Activated CD4-positive, alpha-beta T cell treated with anti-CD3 and anti-CD28 coated beads for 4 hours (primary cell): ENCODE measurements around the gene CTNNA1.
"Not testable (repeated sequence)": the region's sequence is repeated elsewhere in the genome, so short reads cannot be mapped to it uniquely, and the experiment has no call there.

Source experiments
- DNase-seq, 2 donors: peaks; one replicate each; pipeline ENCODE4 v3.0.0-alpha.2; 2020

Gene CTNNA1, protein sequence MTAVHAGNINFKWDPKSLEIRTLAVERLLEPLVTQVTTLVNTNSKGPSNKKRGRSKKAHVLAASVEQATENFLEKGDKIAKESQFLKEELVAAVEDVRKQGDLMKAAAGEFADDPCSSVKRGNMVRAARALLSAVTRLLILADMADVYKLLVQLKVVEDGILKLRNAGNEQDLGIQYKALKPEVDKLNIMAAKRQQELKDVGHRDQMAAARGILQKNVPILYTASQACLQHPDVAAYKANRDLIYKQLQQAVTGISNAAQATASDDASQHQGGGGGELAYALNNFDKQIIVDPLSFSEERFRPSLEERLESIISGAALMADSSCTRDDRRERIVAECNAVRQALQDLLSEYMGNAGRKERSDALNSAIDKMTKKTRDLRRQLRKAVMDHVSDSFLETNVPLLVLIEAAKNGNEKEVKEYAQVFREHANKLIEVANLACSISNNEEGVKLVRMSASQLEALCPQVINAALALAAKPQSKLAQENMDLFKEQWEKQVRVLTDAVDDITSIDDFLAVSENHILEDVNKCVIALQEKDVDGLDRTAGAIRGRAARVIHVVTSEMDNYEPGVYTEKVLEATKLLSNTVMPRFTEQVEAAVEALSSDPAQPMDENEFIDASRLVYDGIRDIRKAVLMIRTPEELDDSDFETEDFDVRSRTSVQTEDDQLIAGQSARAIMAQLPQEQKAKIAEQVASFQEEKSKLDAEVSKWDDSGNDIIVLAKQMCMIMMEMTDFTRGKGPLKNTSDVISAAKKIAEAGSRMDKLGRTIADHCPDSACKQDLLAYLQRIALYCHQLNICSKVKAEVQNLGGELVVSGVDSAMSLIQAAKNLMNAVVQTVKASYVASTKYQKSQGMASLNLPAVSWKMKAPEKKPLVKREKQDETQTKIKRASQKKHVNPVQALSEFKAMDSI

GRCh38 chr5:138752951-138753793 lies at the start of gene CTNNA1:
Gene CTNNA1, plus strand, starts transcription at chr5:138753425. Its CDS starts 28,500 bp downstream, at chr5:138781925.
- DNase-seq, result peak; percentile 67 to 71

DNA sequence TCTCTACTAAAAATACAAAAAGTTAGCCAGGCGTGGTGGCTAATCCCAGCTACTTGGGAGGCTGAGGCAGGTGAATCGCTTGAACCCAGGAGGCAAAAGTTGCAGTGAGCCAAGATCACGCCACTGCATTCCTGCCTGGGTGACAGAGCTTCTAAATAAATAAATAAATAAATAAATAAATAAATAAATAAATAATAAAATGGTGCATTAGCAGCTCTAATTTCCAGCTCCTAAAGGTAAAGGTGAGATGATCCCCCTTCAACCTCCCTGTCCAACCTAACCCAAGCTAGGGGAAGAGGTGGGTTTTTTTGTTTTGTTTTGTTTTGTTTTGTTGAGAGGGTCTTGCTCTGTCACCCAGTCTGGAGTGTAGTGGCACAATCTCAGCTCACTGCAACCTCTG lies 49.4 kb upstream of the CTNNA1 start:
- DNase-seq, result not testable (repeated sequence)

GRCh38 chr5:138705007-138705406 lies 48.2 kb upstream of the CTNNA1 start:
- no peak for DNase-seq

- no peak for DNase-seq
These were observed 47.7 kb upstream of the CTNNA1 start for GRCh38 chr5:138705567-138705966.

- no peak for DNase-seq
These were observed 46.4 kb upstream of the CTNNA1 start for GRCh38 chr5:138706655-138707480.

GRCh38 chr5:138708791-138709190 lies 44.4 kb upstream of the CTNNA1 start:
- DNase-seq, result no peak

GRCh38 chr5:138709202-138709601 lies 44.0 kb upstream of the CTNNA1 start:
- DNase-seq, result no peak

- no peak for DNase-seq
These were observed 42.1 kb upstream of the CTNNA1 start for GRCh38 chr5:138711087-138711486.

- no peak for DNase-seq
These were observed 41.4 kb upstream of the CTNNA1 start for GRCh38 chr5:138711811-138712210.

- no peak for DNase-seq
These were observed 40.9 kb upstream of the CTNNA1 start for GRCh38 chr5:138712324-138712723.

- no peak for DNase-seq
These were observed 40.4 kb upstream of the CTNNA1 start for GRCh38 chr5:138712791-138713190.

- no peak for DNase-seq
These were observed 40.0 kb upstream of the CTNNA1 start for GRCh38 chr5:138713247-138713646.

GRCh38 chr5:138714694-138715093 lies 38.5 kb upstream of the CTNNA1 start:
- DNase-seq, result no peak

DNA sequence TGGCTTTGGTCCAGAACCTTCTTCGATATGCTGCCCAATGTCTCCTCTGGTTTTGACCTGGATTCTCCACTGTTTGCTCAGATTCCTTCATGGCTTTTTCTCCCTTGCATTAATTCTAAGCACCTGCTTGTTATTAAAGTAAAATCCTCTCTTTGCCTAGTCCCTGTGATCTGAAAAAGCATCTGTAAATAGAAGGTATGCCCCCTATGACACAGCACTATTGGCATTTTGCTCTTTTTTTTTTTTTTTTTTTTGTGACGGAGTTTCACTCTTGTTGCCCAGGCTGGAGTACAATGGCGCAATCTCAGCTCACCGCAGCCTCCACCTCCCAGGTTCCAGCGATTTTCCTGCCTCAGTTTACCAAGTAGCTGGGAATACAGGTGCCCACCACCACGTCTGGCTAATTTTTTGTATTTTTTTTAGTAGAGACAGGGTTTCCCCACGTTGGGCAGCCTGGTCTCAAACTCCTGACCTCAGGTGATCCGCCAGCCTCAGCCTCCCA lies 37.2 kb upstream of the CTNNA1 start:
- not testable (repeated sequence) for DNase-seq

GRCh38 chr5:138716456-138716924 lies 36.7 kb upstream of the CTNNA1 start:
- DNase-seq, result no peak

GRCh38 chr5:138717399-138717798 lies 35.8 kb upstream of the CTNNA1 start:
- DNase-seq, result no peak

DNA sequence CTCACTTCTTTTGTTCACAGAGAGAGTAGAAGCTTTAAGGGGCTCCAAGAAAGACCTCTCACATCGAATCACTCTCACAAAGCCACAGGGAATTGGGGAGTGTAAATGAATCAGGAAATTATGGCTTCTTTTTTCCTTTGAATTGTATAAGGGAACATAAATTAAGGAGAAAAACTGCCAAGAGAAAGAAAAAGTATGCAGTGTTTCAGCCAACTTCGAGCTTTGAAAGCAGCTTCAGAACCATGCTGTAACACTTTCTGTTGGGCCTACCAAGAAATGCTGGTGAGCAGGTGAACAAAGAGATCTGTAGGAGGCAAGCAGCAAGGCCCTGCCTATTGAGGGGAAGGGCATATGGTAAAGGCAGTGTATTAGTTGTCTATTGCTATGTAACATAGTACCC lies 33.4 kb upstream of the CTNNA1 start:
- DNase-seq, result no peak

DNA sequence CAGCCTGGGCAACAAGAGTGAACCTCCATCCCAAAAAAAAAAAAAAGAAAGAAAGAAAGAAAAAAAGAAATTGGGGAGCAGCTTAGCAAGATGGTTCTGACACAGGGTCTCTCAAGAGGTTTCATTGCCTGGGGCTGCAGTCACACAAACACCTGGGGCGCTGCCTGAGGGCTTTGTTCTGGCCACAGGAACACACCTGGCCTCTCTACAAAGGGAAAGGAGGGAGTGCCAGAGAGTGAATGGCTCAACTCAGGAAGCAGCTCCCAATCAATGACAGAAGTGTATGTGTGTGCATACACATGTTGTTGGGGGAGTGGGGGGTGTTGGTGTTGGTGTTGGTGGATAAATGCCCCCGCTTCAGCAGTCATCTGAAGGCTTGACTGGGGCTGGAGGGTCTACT lies 32.4 kb upstream of the CTNNA1 start:
- DNase-seq, result no peak

DNA sequence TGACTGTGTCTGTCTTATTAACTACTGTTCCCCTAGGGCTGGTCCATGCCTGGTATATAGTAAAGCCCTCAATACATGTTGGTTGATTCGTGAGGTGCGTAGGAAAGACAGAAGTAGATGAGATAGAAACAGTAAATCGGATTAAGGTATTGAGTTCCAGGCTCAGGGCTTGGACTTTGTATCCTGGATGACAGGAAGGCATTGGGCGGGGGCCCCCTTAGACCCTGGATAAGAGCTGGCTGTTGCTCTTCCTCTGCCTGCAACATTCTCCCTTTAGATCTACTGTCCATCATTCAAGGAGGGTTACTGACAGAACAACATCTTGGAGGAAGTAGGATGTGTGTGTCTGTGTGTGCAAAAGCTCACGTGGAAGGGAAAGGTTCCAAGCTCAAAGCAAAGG lies 31.2 kb upstream of the CTNNA1 start:
- DNase-seq, result no peak

DNA sequence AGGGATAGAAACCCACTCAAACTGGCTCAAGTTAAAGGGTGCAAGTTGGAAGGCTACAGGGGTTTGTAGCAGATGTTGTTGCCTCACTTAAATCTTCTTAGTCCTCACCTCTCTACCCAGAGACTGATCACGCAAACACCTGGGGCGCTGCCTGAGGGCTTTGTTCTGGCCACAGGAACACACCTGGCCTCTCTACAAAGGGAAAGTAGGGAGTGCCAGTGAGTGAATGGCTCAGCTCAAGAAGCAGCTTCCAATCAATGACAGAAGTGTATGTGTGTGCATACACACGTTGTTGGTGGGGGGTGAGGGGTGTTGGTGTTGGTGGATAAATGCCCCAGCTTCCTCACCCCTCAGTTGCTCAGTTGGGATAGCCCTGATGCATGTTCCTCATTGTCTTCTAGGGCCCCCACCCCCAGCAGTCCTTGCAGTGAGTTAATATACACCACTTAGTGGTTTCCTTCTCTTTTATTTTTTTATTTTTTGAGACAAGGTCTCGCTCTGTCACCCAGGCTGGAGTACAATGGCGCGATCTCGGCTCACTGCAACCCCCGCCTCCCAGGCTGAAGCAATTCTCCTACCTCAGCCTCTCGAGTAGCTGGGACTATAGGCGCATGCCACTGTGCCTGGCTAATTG lies 30.6 kb upstream of the CTNNA1 start:
- DNase-seq, result no peak

- no peak for DNase-seq
These were observed 28.6 kb upstream of the CTNNA1 start for GRCh38 chr5:138724470-138725146.
